ENCODE measurements around the gene IGFL2. TPM values are rescaled to one million over a fixed set of nuclear protein-coding genes. Genes with fewer than 3 reads are reported as not detected.
"Not testable (repeated sequence)": the region's sequence is repeated elsewhere in the genome, so short reads cannot be mapped to it uniquely, and the experiment has no call there.

The IGFL2 gene
- total RNA-seq, 1 donor from 2014 or later = not detected

- no peak for DNase-seq (ENCODE audit: low read depth)
Observed at GRCh38 chr19:46206682-46207081, 58.6 kb downstream of the IGFL2 start.

DNA sequence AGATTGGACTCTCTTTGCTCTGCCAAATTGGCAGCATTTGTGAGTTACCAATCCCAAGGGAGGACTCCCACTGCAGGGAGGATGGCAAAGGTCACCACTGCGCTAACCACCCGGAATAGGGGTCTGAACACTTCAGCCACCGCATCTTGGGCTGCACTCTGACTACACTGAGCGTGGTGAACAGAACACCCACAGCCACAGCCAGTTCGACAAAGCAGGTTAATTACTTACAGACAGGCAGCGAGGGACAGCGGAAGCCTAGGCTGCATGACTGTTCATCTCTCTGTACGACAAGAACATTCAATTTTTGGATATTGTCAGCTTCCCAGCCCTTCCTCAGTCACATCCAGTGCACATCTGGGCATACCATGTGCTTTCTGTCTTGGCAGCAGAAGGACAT, 59.8 kb downstream of the IGFL2 start:
- DNase-seq (ENCODE audit: low read depth) = not testable (repeated sequence)

DNA sequence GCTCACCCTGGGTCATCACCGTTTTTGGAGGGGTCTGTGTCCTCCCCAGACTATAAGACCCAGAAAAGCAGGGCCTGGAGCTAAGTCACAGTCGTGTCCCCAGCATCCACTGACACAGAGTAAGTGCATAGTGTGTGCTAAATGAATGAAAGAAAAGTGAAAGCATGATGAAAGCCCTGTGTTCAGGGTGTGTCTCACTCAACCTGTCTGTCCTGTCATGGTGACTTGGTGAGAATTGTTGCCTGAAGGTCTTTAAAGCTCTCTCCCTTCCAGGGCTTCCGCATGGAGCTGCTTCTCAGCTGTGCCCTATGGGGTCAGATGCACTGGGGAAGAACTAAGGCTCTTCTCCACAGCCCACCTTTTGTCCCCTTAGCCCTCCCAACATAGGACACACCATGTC, 61.0 kb downstream of the IGFL2 start:
- no peak for DNase-seq (ENCODE audit: low read depth)

DNA sequence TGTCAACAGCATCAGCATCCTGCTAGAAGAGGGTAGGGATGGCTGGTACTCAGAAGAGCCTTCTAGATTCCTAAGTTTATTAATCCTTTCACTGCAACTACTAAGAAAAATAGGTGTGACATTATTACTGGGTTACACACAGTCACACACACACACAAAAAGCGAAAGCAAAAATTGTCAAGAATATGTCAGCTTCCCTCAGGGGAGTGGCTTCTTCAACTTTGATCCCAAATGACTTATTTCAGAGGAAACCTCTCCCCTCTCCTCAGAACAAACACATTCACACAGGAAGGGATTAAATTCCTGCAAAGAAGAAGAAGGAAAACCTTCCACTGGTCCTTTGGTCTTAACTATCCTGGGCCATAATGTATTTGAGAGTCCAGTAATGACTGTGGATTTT, 61.4 kb downstream of the IGFL2 start:
- DNase-seq (ENCODE audit: low read depth) = no peak

- no peak for DNase-seq (ENCODE audit: low read depth)
Observed at GRCh38 chr19:46210669-46211068, 62.6 kb downstream of the IGFL2 start.

Other genes starting within 250 kb of the IGFL2 start
- gene MYPOP, start 245.6 kb upstream of the IGFL2 start, total RNA-seq = 5.1 and 5.8 TPM in 2 replicates
- not detected in 2 replicates for gene NANOS2, start 233.5 kb upstream of the IGFL2 start, total RNA-seq
- gene NOVA2, start 174.4 kb upstream of the IGFL2 start, total RNA-seq = not detected in 2 replicates
- gene CCDC61, start 152.8 kb upstream of the IGFL2 start, total RNA-seq = 7.0 and 10.9 TPM in 2 replicates
- not detected in 2 replicates for gene PGLYRP1, start 125.2 kb upstream of the IGFL2 start, total RNA-seq
- gene IGFL4, start 107.2 kb upstream of the IGFL2 start, total RNA-seq = 0.10 and 0.91 TPM in 2 replicates
- gene IGFL3, start 23.6 kb upstream of the IGFL2 start, total RNA-seq = not detected in 2 replicates
- gene IGFL1, start 81.5 kb downstream of the IGFL2 start, total RNA-seq = not detected in 2 replicates
- not detected in 2 replicates for gene HIF3A, start 148.8 kb downstream of the IGFL2 start, total RNA-seq
- 48.7 and 71.6 TPM in 2 replicates for gene PPP5C, start 198.8 kb downstream of the IGFL2 start, total RNA-seq

All from myocyte (in vitro differentiated cells).